OCI-LY7 (cell line): Measurements from ENCODE around the gene MAN1A1. TPM values are rescaled to one million over a fixed set of nuclear protein-coding genes. Genes with fewer than 3 reads are reported as not detected.

Experiments
- BruUV-seq: library from RNA; stranded (reverse); fragments of 400-500 nt; replicated peaks from 2 replicates; lab custom pipeline; 2021; lab: Mats Ljungman, UMichigan
- CTCF ChIA-PET: fragments of 300-600 bp; sonication (Branson Sonifier 250); formaldehyde crosslinking; loops from one replicate; lab custom pipeline; 2022; ENCODE audit warnings: antibody characterized with exemption; ENCODE audit not compliant: unreplicated experiment; lab: Charles Lee
- POLR2A ChIA-PET: fragments of 300-600 bp; sonication (Branson Sonifier 250); formaldehyde crosslinking; loops from one replicate; lab custom pipeline; 2022; ENCODE audit warnings: antibody characterized with exemption; lab: Charles Lee
- DNase-seq: peaks from one replicate; pipeline ENCODE4 v3.0.0-alpha.2; 2015; ENCODE audit warnings: low spot score
- H2AFZ ChIP-seq: fragments of 200-600 bp; sonication (generic), shearing (Covaris generic); 2 replicates; pipeline ENCODE4 v1.6.1; 2014; ENCODE audit warnings: mild to moderate bottlenecking, antibody characterized with exemption, low read length, moderate library complexity
- H3K27ac ChIP-seq: fragments of 200-600 bp; sonication (generic); 2 replicates; pipeline ENCODE4 v1.5.1; 2014; ENCODE audit warnings: mixed run types, low read depth, mild to moderate bottlenecking, moderate library complexity, low read length, inconsistent platforms; ENCODE audit not compliant: poor library complexity, severe bottlenecking
- H3K36me3 ChIP-seq: fragments of 200-600 bp; sonication (generic); 2 replicates; pipeline ENCODE4 v1.6.1; 2014; ENCODE audit warnings: mild to moderate bottlenecking, antibody characterized with exemption, low read length, moderate library complexity, mixed read lengths; ENCODE audit not compliant: insufficient read depth
- H3K4me1 ChIP-seq: fragments of 200-600 bp; sonication (generic); 2 replicates; pipeline ENCODE4 v1.5.1; 2014; ENCODE audit warnings: mild to moderate bottlenecking, low read length; ENCODE audit not compliant: insufficient read depth, poor library complexity, severe bottlenecking
- H3K4me2 ChIP-seq: fragments of 200-600 bp; sonication (generic); 2 replicates; pipeline ENCODE4 v1.6.1; 2014; ENCODE audit warnings: mild to moderate bottlenecking, low read length
- H3K4me3 ChIP-seq: fragments of 200-600 bp; sonication (generic); 2 replicates; pipeline ENCODE4 v1.5.1; 2014; ENCODE audit warnings: mild to moderate bottlenecking, low read depth, low read length; ENCODE audit not compliant: poor library complexity, severe bottlenecking
- H3K79me2 ChIP-seq: fragments of 200-600 bp; sonication (generic); 2 replicates; pipeline ENCODE4 v1.6.1; 2016; ENCODE audit warnings: low read depth, mild to moderate bottlenecking, low read length, moderate library complexity, mixed read lengths; ENCODE audit not compliant: insufficient read depth
- H3K9me2 ChIP-seq: fragments of 200-600 bp; sonication (generic); 2 replicates; pipeline ENCODE4 v1.6.1; 2016; ENCODE audit warnings: mild to moderate bottlenecking, low read length, mixed read lengths; ENCODE audit not compliant: insufficient read depth
- H3K9me3 ChIP-seq: fragments of 200-600 bp; sonication (generic); 2 replicates; pipeline ENCODE4 v1.6.1; 2014; ENCODE audit warnings: mild to moderate bottlenecking, mixed run types, low read length, mixed read lengths
- H4K20me1 ChIP-seq: fragments of 200-600 bp; sonication (generic); 2 replicates; pipeline ENCODE4 v1.6.1; 2014; ENCODE audit warnings: mild to moderate bottlenecking, antibody characterized with exemption, low read length, moderate library complexity, mixed read lengths; ENCODE audit not compliant: insufficient read depth
- CTCF ChIP-seq: fragments of 200-600 bp; sonication (generic); conservative IDR thresholded peaks from 2 replicates; pipeline ENCODE4 v1.5.1; 2014; ENCODE audit warnings: mild to moderate bottlenecking, antibody characterized with exemption, low read length, moderate library complexity, mixed read lengths
- EZH2phosphoT487 ChIP-seq: fragments of 200-600 bp; sonication (generic); IDR thresholded peaks from 2 replicates; pipeline ENCODE4 v1.6.1; 2018; ENCODE audit warnings: low read depth, borderline replicate concordance, mild to moderate bottlenecking, mixed run types, antibody characterized with exemption, low read length, moderate library complexity, mixed read lengths
- intact Hi-C: fragments of 100-400 bp; cut with micrococcal nuclease; formaldehyde crosslinking; loops from one replicate; pipeline ENCODE4 v1.10.0; 2022; ENCODE audit not compliant: unreplicated experiment
- total RNA-seq, 2 experiments: library from RNA; depleted of rRNA in 1 of 2; stranded (reverse); fragments of >200 nt in 1 of 2; shearing (Covaris generic) in 1 of 2; gene quantifications; 2 replicates each; pipeline ENCODE4 v1.2.3, GENCODE V29; 2014 to 2022

MAN1A1 gene
- total RNA-seq, 2 experiments from 2014 or later: 72.4 to 74.3 TPM

DNA sequence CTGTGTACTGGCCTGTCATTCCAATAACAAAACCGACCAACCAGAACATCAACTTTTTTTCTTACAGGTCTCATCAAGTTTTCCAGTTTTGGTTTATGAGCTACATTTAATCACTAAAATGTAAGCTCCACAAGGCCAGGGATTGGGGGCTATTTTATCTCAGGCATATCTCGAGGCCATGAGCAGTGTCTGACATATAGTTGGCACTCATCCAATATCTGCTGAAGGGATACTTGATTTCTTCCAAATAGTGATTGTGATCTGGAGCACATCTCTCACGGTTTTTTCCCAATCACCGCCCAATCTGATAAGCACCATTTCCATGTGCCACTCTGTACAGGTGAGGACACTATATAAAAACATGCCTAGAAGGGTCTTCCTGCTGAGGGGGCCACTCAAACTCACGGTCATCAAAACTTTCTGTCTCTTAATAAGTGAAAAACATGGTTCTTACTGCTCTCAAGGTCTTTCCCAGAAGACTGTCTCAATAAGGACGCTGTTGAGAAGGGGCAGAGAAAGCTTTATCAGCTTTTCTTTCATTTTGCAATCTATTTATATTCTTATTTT lies 65.5 kb downstream of the MAN1A1 start:
- TF ChIP-seq EZH2phosphoT487: no peak
- no peak for TF ChIP-seq CTCF
- Histone ChIP-seq H3K9me3 (peaks cover 6% of the 10 kb centered on the region; the same call in 1 of the 2 replicates), H3K9me2 (no peaks in the 10 kb centered on the region), H3K27ac (no peak overlapping the region), H3K79me2 (peaks cover 90% of the 10 kb centered on the region; the same call in 1 of the 2 replicates), H3K4me2 (no peak overlapping the region), H3K4me1 (no peaks in the 10 kb centered on the region), H2AFZ (no peak overlapping the region), H3K36me3 (peaks cover 95% of the 10 kb centered on the region), H3K4me3 (no peak overlapping the region), H4K20me1 (peaks cover 7% of the 10 kb centered on the region; the same call in 1 of the 2 replicates)
- CTCF ChIA-PET: no interaction called here
- POLR2A ChIA-PET: interaction anchor here (0.6 to 0.7 kb wide), 2 partner anchors 28 to 131 kb away, joined by 3 to 4 read pairs; no protein-coding TSS in a partner anchor
- intact Hi-C loops: no loop called here
- no peak for DNase-seq
- BruUV-seq: TSS peak; percentile 3

- no peak for DNase-seq
- no peaks in the 10 kb centered on the region for H3K4me1 ChIP-seq
- no peak for TF ChIP-seq CTCF
- no peak for TF ChIP-seq EZH2phosphoT487
- H3K27ac ChIP-seq: no peak overlapping the region
- peaks cover 97% of the 10 kb centered on the region for H3K36me3 ChIP-seq
- ChIA-PET POLR2A (interaction anchor here (1.6 kb wide), 1 partner anchor 21 kb away, joined by 6 read pairs; no protein-coding TSS in a partner anchor), CTCF (no interaction called here)
- no TSS peak for BruUV-seq
- no peak overlapping the region for H3K4me2 ChIP-seq
- no peak overlapping the region for H2AFZ ChIP-seq
- peaks cover 6% of the 10 kb centered on the region; the same call in 1 of the 2 replicates for H3K9me3 ChIP-seq
- peaks cover 7% of the 10 kb centered on the region; the same call in 1 of the 2 replicates for H4K20me1 ChIP-seq
- no peaks in the 10 kb centered on the region for H3K9me2 ChIP-seq
- peaks cover 84% of the 10 kb centered on the region; the same call in 1 of the 2 replicates for H3K79me2 ChIP-seq
- H3K4me3 ChIP-seq: no peak overlapping the region
- intact Hi-C loops: no loop called here
Observed at GRCh38 chr6:119283214-119283613, 66.3 kb downstream of the MAN1A1 start.

DNA sequence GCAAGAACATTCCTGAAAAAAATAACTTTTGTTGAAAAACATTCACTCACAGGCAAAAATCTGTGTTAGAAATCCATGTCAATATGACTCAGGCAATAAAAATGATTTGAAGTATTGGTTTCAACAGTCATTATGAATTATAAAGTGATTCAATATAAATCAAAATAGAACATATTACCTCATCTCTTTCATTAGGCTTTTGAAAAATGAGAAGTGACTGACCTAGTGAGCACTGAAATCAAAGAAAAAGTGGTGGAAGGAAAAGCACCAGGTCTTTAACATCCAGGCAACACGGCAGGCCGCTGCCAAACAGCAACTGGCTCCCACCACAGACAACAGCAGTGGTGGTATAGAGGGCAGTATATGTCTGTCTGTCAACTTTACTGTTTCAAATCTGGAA lies 68.9 kb downstream of the MAN1A1 start:
- no peak overlapping the region for H3K4me2 ChIP-seq
- intact Hi-C loops: no loop called here
- CTCF ChIA-PET: no interaction called here
- POLR2A ChIA-PET: no interaction called here
- no TSS peak for BruUV-seq
- peaks cover 96% of the 10 kb centered on the region for H3K36me3 ChIP-seq
- TF ChIP-seq EZH2phosphoT487: no peak
- no peak for TF ChIP-seq CTCF
- H3K4me1 ChIP-seq: no peaks in the 10 kb centered on the region
- no peak overlapping the region for H3K27ac ChIP-seq
- H3K9me2 ChIP-seq: no peaks in the 10 kb centered on the region
- peaks cover 81% of the 10 kb centered on the region; the same call in 1 of the 2 replicates for H3K79me2 ChIP-seq
- no peaks in the 10 kb centered on the region; the same call in 1 of the 2 replicates for H3K9me3 ChIP-seq
- no peak overlapping the region for H2AFZ ChIP-seq
- no peak for DNase-seq
- H3K4me3 ChIP-seq: no peak overlapping the region
- peaks cover 7% of the 10 kb centered on the region; the same call in 1 of the 2 replicates for H4K20me1 ChIP-seq
